HG03575 (cell line): ENCODE measurements around the gene UCK2.

Source experiments
- ATAC-seq: cut with Tn5 transposase; IDR thresholded peaks from one replicate; pipeline ENCODE4 v1.9.1; 2021; ENCODE audit not compliant: unreplicated experiment, insufficient number of reproducible peaks, low FRiP score; ENCODE audit errors: extremely low read depth

The UCK2 gene

DNA sequence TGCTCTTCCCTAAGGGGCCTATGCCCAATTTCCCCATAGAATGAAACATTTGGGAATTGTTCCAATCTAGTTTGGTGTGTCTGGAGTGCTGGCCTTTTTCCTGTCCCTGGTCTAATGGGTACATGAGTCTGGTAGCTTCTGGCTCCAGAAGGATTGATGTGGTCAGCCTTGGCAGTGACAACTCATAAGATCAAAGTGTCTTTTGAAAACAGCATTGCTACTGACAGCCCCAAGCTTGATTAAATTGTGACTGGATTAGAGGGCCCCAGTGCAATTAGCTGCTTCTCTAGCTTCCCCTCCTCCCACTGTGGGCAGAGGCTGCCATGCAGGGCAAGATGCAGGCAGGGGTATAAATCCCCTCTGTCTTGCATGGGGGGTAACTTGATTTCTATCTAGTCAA, 130.9 kb downstream of the UCK2 start:
- no peak for ATAC-seq

DNA sequence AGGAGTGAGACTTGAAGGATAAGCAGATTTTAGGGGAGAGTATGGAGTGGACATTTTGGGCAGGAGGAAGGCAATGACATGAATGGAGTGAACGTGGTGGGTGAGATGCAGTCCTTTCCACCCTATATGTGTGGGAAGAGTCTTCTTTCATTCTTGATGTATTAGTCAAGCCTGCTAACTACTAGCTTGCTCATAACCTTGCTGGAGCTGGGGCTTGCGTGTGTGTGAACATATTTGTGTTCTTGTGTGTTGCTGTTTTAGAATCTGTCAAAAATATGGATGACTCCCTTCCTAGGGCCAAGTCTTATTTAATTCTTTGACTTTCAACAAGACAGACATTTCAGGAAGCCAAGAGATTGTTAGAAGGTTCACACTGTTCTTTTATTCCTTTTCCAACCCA, 132.7 kb downstream of the UCK2 start:
- no peak for ATAC-seq

DNA sequence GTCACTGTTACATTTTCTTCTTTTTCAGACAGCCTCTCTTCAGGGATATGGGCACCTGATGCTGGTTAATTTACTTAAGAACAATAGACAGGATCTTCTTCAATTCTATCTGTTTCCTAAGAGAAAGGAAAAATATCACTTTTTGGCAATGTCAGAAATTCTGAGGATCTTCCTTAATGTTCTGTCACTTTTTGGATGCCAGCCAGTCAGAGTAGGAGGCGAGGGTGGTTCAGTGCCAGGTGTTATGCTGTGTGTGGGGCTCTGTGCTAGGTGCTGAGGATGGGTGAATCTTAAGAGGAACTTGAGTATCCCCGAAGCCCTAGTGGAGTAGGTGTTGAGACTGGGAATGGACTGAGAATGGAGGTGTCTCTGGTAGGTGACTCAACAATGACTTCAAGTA, 133.5 kb downstream of the UCK2 start:
- no peak for ATAC-seq
